HG02938 (cell line): Measurements from ENCODE around the gene DOCK10.
"Not testable (repeated sequence)": the region's sequence is repeated elsewhere in the genome, so short reads cannot be mapped to it uniquely, and the experiment has no call there.

Experiments
- ATAC-seq: cut with Tn5 transposase; IDR thresholded peaks from one replicate; pipeline ENCODE4 v1.9.1; 2021; ENCODE audit warnings: mild to moderate bottlenecking, moderate library complexity; ENCODE audit not compliant: unreplicated experiment

Gene DOCK10

GRCh38 chr2:224925061-224925809 lies 117.0 kb downstream of the DOCK10 start:
- ATAC-seq = peak; percentile 30

GRCh38 chr2:224924631-224925030 lies 117.6 kb downstream of the DOCK10 start:
- ATAC-seq = no peak

- ATAC-seq = peak; percentile 68
These were observed 120.0 kb downstream of the DOCK10 start for GRCh38 chr2:224922142-224922727.

- no peak for ATAC-seq
These were observed 122.7 kb downstream of the DOCK10 start for GRCh38 chr2:224919472-224920110.

GRCh38 chr2:224918626-224919471 lies 123.4 kb downstream of the DOCK10 start:
- no peak for ATAC-seq

- ATAC-seq = not testable (repeated sequence)
These were observed 125.0 kb downstream of the DOCK10 start for GRCh38 chr2:224917246-224917645.

- no peak for ATAC-seq
These were observed 127.1 kb downstream of the DOCK10 start for GRCh38 chr2:224915136-224915535.

- no peak for ATAC-seq
These were observed 131.7 kb downstream of the DOCK10 start for GRCh38 chr2:224910574-224910925.

- peak; percentile 73 for ATAC-seq
These were observed 132.2 kb downstream of the DOCK10 start for GRCh38 chr2:224909885-224910573.

GRCh38 chr2:224908818-224909217 lies 133.4 kb downstream of the DOCK10 start:
- ATAC-seq = no peak

- ATAC-seq = no peak
These were observed 137.9 kb downstream of the DOCK10 start for GRCh38 chr2:224904381-224904780.

GRCh38 chr2:224903621-224904020 lies 138.6 kb downstream of the DOCK10 start:
- ATAC-seq = no peak

GRCh38 chr2:224901121-224901676 lies 141.1 kb downstream of the DOCK10 start:
- no peak for ATAC-seq

GRCh38 chr2:224895377-224895776 lies 146.9 kb downstream of the DOCK10 start:
- ATAC-seq = no peak

- peak; percentile 92 for ATAC-seq
These were observed 147.9 kb downstream of the DOCK10 start for GRCh38 chr2:224894356-224894755.

GRCh38 chr2:224893848-224894247 lies 148.4 kb downstream of the DOCK10 start:
- no peak for ATAC-seq

GRCh38 chr2:224892574-224893204 lies 149.6 kb downstream of the DOCK10 start:
- ATAC-seq = no peak

- no peak for ATAC-seq
These were observed 151.9 kb downstream of the DOCK10 start for GRCh38 chr2:224890372-224890771.

- no peak for ATAC-seq
These were observed 155.1 kb downstream of the DOCK10 start for GRCh38 chr2:224887141-224887540.
